ENCODE measurements around the gene KLLN. TPM values are rescaled to one million over a fixed set of nuclear protein-coding genes. Genes with fewer than 3 reads are reported as not detected.

KLLN gene
- total and polyA plus RNA-seq, 2 of the 13 experiments (the other 11 are each of a cell fraction or from before 2014, with no cell fraction given), result 0.08 to 0.44 TPM

GRCh38 chr10:87827681-87828080 is 35.7 kb downstream of the KLLN start:
- intact Hi-C loops (cut with micrococcal nuclease; ENCODE audit: unreplicated experiment) (no loop called here), in situ Hi-C loops (cut with HindIII; ENCODE audit: extremely low pct_ligation_motif_present, low pct_unique_long_range_greater_than_20kb) (no loop called here)
- no peaks in the 10 kb centered on the region for H3K36me3 ChIP-seq (replicated peaks in 1 of 2; ENCODE audit: control insufficient read depth in 1 of 2, insufficient read depth in 2 of 2, low read length in 2 of 2)
- no peak for ATAC-seq
- no peak for DNase-seq (ENCODE audit: low spot score)
- no peak overlapping the region for H3K9ac ChIP-seq (ENCODE audit: insufficient read depth, low read depth, low read length)
- no peaks in the 10 kb centered on the region for H3K79me2 ChIP-seq (ENCODE audit: insufficient read depth, low read length)
- CTCF ChIA-PET (ENCODE audit: low intra/inter-chr PET ratio, low total read pairs), result no interaction called here
- H4K20me1 ChIP-seq (ENCODE audit: insufficient read depth, low read length), result no peaks in the 10 kb centered on the region
- 65% methylated on average over 2 of the region's 2 CpGs for WGBS (ENCODE audit: low lambda C conversion rate)
- FAIRE-seq, result no peak
- H3K4me2 ChIP-seq (ENCODE audit: low read depth, low read length), result no peak overlapping the region
- no peak overlapping the region for H2AFZ ChIP-seq (ENCODE audit: low read length)
- no TSS peak for BruUV-seq (replicated peaks)
- no peak overlapping the region for H3K27ac ChIP-seq (ENCODE audit: extremely low read length, insufficient read depth, low read length)
- no peaks in the 10 kb centered on the region for H3K9me3 ChIP-seq (ENCODE audit: low read length)
- H3K27me3 ChIP-seq (ENCODE audit: control insufficient read depth in 1 of 2, insufficient read depth in 2 of 2, low read length in 2 of 2), result no peaks in the 10 kb centered on the region
- no peak overlapping the region for H3K4me3 ChIP-seq (replicated peaks in 1 of 3; ENCODE audit: insufficient read depth in 1 of 3, low read depth in 2 of 3, low read length in 3 of 3)
- H3K4me1 ChIP-seq (ENCODE audit: insufficient read depth, low read length), result no peaks in the 10 kb centered on the region
- POLR2A ChIA-PET, result interaction anchor here (1.2 kb wide), 1 partner anchor 10 kb away, joined by 5 read pairs; the partner anchor contains the start of gene ATAD1
- no peak for TF ChIP-seq ZBED4 (CRISPR knock-in tag; IDR thresholded peaks at IDR 0.05; ENCODE audit: borderline replicate concordance)
- TF ChIP-seq ZNF12 (CRISPR knock-in tag; IDR thresholded peaks at IDR 0.05), result no peak
- no peak for TF ChIP-seq KLF11 (CRISPR knock-in tag; IDR thresholded peaks at IDR 0.05)
- no peak for TF ChIP-seq ZNF34 (CRISPR knock-in tag; IDR thresholded peaks at IDR 0.05; ENCODE audit: borderline replicate concordance)
- TF ChIP-seq, protein P1, sequence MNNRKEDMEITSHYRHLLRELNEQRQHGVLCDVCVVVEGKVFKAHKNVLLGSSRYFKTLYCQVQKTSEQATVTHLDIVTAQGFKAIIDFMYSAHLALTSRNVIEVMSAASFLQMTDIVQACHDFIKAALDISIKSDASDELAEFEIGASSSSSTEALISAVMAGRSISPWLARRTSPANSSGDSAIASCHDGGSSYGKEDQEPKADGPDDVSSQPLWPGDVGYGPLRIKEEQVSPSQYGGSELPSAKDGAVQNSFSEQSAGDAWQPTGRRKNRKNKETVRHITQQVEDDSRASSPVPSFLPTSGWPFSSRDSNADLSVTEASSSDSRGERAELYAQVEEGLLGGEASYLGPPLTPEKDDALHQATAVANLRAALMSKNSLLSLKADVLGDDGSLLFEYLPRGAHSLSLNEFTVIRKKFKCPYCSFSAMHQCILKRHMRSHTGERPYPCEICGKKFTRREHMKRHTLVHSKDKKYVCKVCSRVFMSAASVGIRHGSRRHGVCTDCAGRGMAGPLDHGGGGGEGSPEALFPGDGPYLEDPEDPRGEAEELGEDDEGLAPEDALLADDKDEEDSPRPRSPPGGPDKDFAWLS (CRISPR knock-in tag; IDR thresholded peaks at IDR 0.05; ENCODE audit: borderline replicate concordance), result no peak
- TF ChIP-seq, protein P2, sequence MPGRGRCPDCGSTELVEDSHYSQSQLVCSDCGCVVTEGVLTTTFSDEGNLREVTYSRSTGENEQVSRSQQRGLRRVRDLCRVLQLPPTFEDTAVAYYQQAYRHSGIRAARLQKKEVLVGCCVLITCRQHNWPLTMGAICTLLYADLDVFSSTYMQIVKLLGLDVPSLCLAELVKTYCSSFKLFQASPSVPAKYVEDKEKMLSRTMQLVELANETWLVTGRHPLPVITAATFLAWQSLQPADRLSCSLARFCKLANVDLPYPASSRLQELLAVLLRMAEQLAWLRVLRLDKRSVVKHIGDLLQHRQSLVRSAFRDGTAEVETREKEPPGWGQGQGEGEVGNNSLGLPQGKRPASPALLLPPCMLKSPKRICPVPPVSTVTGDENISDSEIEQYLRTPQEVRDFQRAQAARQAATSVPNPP (CRISPR knock-in tag; IDR thresholded peaks at IDR 0.05), result no peak
- TF ChIP-seq, protein P3, sequence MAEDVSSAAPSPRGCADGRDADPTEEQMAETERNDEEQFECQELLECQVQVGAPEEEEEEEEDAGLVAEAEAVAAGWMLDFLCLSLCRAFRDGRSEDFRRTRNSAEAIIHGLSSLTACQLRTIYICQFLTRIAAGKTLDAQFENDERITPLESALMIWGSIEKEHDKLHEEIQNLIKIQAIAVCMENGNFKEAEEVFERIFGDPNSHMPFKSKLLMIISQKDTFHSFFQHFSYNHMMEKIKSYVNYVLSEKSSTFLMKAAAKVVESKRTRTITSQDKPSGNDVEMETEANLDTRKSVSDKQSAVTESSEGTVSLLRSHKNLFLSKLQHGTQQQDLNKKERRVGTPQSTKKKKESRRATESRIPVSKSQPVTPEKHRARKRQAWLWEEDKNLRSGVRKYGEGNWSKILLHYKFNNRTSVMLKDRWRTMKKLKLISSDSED (CRISPR knock-in tag; IDR thresholded peaks at IDR 0.05), result no peak

Measured in HepG2 (cell line).